IMR-90 (cell line): Measurements from ENCODE around the gene AMELX. TPM values are rescaled to one million over a fixed set of nuclear protein-coding genes. Genes with fewer than 3 reads are reported as not detected.

Source experiments
- ATAC-seq: fragments of 200-7000 bp; cut with Tn5 transposase; 2 replicates; pipeline ENCODE4 v1.9.1; 2020; ENCODE audit warnings: low read depth, mild to moderate bottlenecking, moderate library complexity
- BruUV-seq: library from RNA; stranded (reverse); fragments of 400-500 nt; replicated peaks from 2 replicates; lab custom pipeline; 2021; lab: Mats Ljungman, UMichigan
- CTCF ChIA-PET: fragments of 300-600 bp; formaldehyde crosslinking; extraction: SDS; loops from one replicate; lab custom pipeline; 2021; ENCODE audit warnings: antibody characterized with exemption; lab: Yijun Ruan, JAX
- POLR2A ChIA-PET: fragments of 300-600 bp; sonication (Branson Sonifier 250); formaldehyde crosslinking; loops from one replicate; lab custom pipeline; 2022; ENCODE audit warnings: antibody characterized with exemption; ENCODE audit not compliant: unreplicated experiment; lab: Charles Lee
- DNase-seq: peaks from one replicate; pipeline ENCODE4 v3.0.0; 2013
- H2AFZ ChIP-seq: replicated peaks from 2 replicates; pipeline ENCODE3; 2013; ENCODE audit warnings: low read length, mild to moderate bottlenecking; ENCODE audit not compliant: poor library complexity
- H2AK5ac ChIP-seq: 2 replicates; pipeline ENCODE4 v1.6.1; 2013; ENCODE audit warnings: low read depth, low read length, inconsistent platforms
- H2AK9ac ChIP-seq: replicated peaks from 2 replicates; pipeline ENCODE3; 2013; ENCODE audit warnings: mild to moderate bottlenecking, low read depth, low read length, moderate library complexity; ENCODE audit not compliant: poor library complexity
- H2BK120ac ChIP-seq: 2 replicates; pipeline ENCODE4 v1.6.1; 2013; ENCODE audit warnings: low read depth, low read length, inconsistent platforms
- H2BK15ac ChIP-seq: 3 replicates; pipeline ENCODE4 v1.6.1; 2013; ENCODE audit warnings: low read depth, low read length, inconsistent platforms
- H2BK20ac ChIP-seq: 2 replicates; pipeline ENCODE4 v1.6.1; 2013; ENCODE audit warnings: low read depth, mild to moderate bottlenecking, inconsistent platforms, low read length, moderate library complexity
- H2BK5ac ChIP-seq: 2 replicates; pipeline ENCODE4 v1.6.1; 2013; ENCODE audit warnings: mild to moderate bottlenecking, low read depth, low read length, inconsistent platforms; ENCODE audit not compliant: poor library complexity, severe bottlenecking
- H3K14ac ChIP-seq: replicated peaks from 2 replicates; pipeline ENCODE4 v1.6.1; 2013; ENCODE audit warnings: low read depth, low read length, inconsistent platforms
- H3K18ac ChIP-seq: 2 replicates; pipeline ENCODE4 v1.6.1; 2013; ENCODE audit warnings: low read depth, low read length, control low read depth
- H3K23ac ChIP-seq: 2 replicates; pipeline ENCODE4 v1.6.1; 2013; ENCODE audit warnings: low read depth, low read length, inconsistent platforms
- H3K27ac ChIP-seq: 2 replicates; pipeline ENCODE4 v1.5.1; 2013; ENCODE audit warnings: mild to moderate bottlenecking, control low read depth, low read length; ENCODE audit not compliant: insufficient read depth
- H3K27me3 ChIP-seq: 2 replicates; pipeline ENCODE4 v1.6.1; 2013; ENCODE audit warnings: low read length; ENCODE audit not compliant: control insufficient read depth, insufficient read depth
- H3K36me3 ChIP-seq: 2 replicates; pipeline ENCODE4 v1.6.1; 2013; ENCODE audit warnings: low read length, mixed read lengths; ENCODE audit not compliant: control insufficient read depth, insufficient read depth
- H3K4ac ChIP-seq: 2 replicates; pipeline ENCODE4 v1.6.1; 2013; ENCODE audit warnings: low read depth, low read length, inconsistent platforms
- H3K4me1 ChIP-seq: 2 replicates; pipeline ENCODE4 v1.6.1; 2013; ENCODE audit warnings: low read length, mixed read lengths; ENCODE audit not compliant: control insufficient read depth, insufficient read depth
- H3K4me2 ChIP-seq: 2 replicates; pipeline ENCODE4 v1.6.1; 2013; ENCODE audit warnings: low read depth, mild to moderate bottlenecking, control low read depth, low read length, moderate library complexity
- H3K4me3 ChIP-seq: 2 replicates; pipeline ENCODE4 v1.5.1; 2013; ENCODE audit warnings: low read depth, mild to moderate bottlenecking, control low read depth, low read length, moderate library complexity; ENCODE audit not compliant: insufficient read depth
- H3K56ac ChIP-seq: 2 replicates; pipeline ENCODE4 v1.6.1; 2013; ENCODE audit warnings: low read length, inconsistent platforms; ENCODE audit not compliant: insufficient read depth; ENCODE audit errors: extremely low read depth
- H3K79me1 ChIP-seq, 2 experiments: 2 replicates each; pipeline ENCODE4 v1.6.1; 2013; ENCODE audit warnings: low read length in 2 of 2, inconsistent platforms in 1 of 2, low read depth in 1 of 2
- H3K9ac ChIP-seq: 2 replicates; pipeline ENCODE4 v1.6.1; 2013; ENCODE audit warnings: low read depth, low read length, control low read depth
- H3K9me1 ChIP-seq: 2 replicates; pipeline ENCODE4 v1.6.1; 2013; ENCODE audit warnings: low read length, inconsistent platforms; ENCODE audit not compliant: insufficient read depth
- H3K9me3 ChIP-seq: 2 replicates; pipeline ENCODE4 v1.6.1; 2013; ENCODE audit warnings: low read length; ENCODE audit not compliant: control insufficient read depth, insufficient read depth
- H4K20me1 ChIP-seq: 2 replicates; pipeline ENCODE4 v1.6.1; 2013; ENCODE audit warnings: low read length, inconsistent platforms; ENCODE audit not compliant: insufficient read depth
- H4K5ac ChIP-seq: 2 replicates; pipeline ENCODE4 v1.6.1; 2013; ENCODE audit warnings: mild to moderate bottlenecking, low read depth, low read length, control low read depth
- H4K8ac ChIP-seq, 2 experiments: 2 replicates each; pipeline ENCODE4 v1.6.1; 2013; ENCODE audit warnings: low read depth in 2 of 2, low read length in 2 of 2, control low read depth in 1 of 2, inconsistent platforms in 1 of 2
- H4K91ac ChIP-seq: 2 replicates; pipeline ENCODE4 v1.6.1; 2013; ENCODE audit warnings: low read depth, low read length, inconsistent platforms; ENCODE audit not compliant: insufficient read depth
- BHLHE40 ChIP-seq: fragments of 150-350 bp; IDR thresholded peaks from 2 replicates; pipeline ENCODE4 v1.6.1; 2016; ENCODE audit warnings: mild to moderate bottlenecking, low read depth, low read length
- CHD1 ChIP-seq: IDR thresholded peaks from 2 replicates; pipeline ENCODE4 v1.6.1; 2012; ENCODE audit warnings: low read depth, low read length, improper control_type of control experiment
- CTCF ChIP-seq: conservative IDR thresholded peaks from 2 replicates; pipeline ENCODE4 v1.5.1; 2012; ENCODE audit warnings: mild to moderate bottlenecking, low read depth, low read length, improper control_type of control experiment
- ELK1 ChIP-seq: fragments of 150-350 bp; IDR thresholded peaks from 2 replicates; pipeline ENCODE4 v1.6.1; 2016; ENCODE audit warnings: low read depth, mild to moderate bottlenecking, low read length, moderate library complexity, borderline replicate concordance
- MAZ ChIP-seq: IDR thresholded peaks from 2 replicates; pipeline ENCODE4 v1.6.1; 2012; ENCODE audit warnings: low read depth, mild to moderate bottlenecking, low read length, improper control_type of control experiment, moderate library complexity, borderline replicate concordance
- POLR2A ChIP-seq: IDR thresholded peaks from 2 replicates; pipeline ENCODE4 v1.6.1; 2012; ENCODE audit warnings: mild to moderate bottlenecking, low read depth, low read length
- RAD21 ChIP-seq: IDR thresholded peaks from 2 replicates; pipeline ENCODE4 v1.6.1; 2012; ENCODE audit warnings: low read length, improper control_type of control experiment
- SMC3 ChIP-seq: fragments of 150-350 bp; IDR thresholded peaks from 2 replicates; pipeline ENCODE4 v1.6.1; 2016; ENCODE audit warnings: low read depth, mild to moderate bottlenecking, antibody characterized with exemption, low read length, moderate library complexity
- WGBS, 2 experiments: methylation state at CpG; one replicate each; pipeline versions ENCODE4 v1.1.5 to v1.1.7; 2013; ENCODE audit warnings: missing lambda C conversion rate in 2 of 2; ENCODE audit not compliant: insufficient read length in 1 of 2; ENCODE audit errors: extremely low coverage in 2 of 2; 5-methylcytosine and 5-hydroxymethylcytosine counted together
- dilution Hi-C: fragments of 300-500 bp; cut with HindIII; formaldehyde crosslinking; loops from one replicate; pipeline ENCODE4 v1.14.3; 2018; ENCODE audit warnings: low sequenced_read_pairs; ENCODE audit not compliant: unreplicated experiment
- in situ Hi-C: fragments of 300-500 bp; cut with MboI; formaldehyde crosslinking; loops from 3 replicates; pipeline ENCODE4 v1.14.3; 2019; ENCODE audit warnings: low sequenced_read_pairs, inconsistent platforms, mixed read lengths
- intact Hi-C: fragments of 100-400 bp; cut with micrococcal nuclease; formaldehyde crosslinking; loops from 2 replicates; pipeline ENCODE4 v1.10.0; 2022
- polyA plus RNA-seq, 3 experiments: library from polyadenylated mRNA; depleted of rRNA; stranded (reverse); fragments of >200 nt; gene quantifications; 2 replicates each; pipeline ENCODE4 v1.2.3, GENCODE V29; 2012; ENCODE audit warnings: low replicate concordance in 1 of 3
- total RNA-seq: library from RNA; depleted of rRNA; stranded (reverse); fragments of >200 nt; gene quantifications from 2 replicates; pipeline ENCODE4 v1.2.3, GENCODE V29; 2012

The AMELX gene
- total and polyA plus RNA-seq, 2 of the 4 experiments (the other 2 are of a cell fraction), result not detected

DNA sequence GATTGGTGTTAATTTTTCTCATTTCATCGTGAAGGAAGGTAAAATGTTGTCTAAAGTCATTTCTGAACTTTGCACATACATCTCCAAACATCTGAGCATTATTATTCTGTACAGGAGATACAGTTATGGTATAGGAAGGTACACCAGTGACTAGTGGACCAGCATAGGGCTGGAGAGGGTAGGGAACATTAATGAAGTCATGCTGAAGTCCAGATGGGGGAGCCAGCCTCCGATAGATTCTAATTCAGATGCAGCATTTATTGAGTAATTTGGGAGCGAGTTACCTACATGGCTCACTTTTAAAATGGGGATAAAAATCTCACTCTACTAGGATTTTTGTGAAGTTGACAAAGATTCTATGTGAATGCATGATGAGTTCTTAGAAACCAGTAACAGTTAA, 34.9 kb downstream of the AMELX start:
- Histone ChIP-seq H3K4me1 (no peaks in the 10 kb centered on the region), H4K5ac (no peak overlapping the region), H2AK9ac (no peak overlapping the region), H3K14ac (no peak overlapping the region), H3K79me1 (no peaks in the 10 kb centered on the region), H3K36me3 (no peaks in the 10 kb centered on the region), H2BK120ac (no peak overlapping the region), H4K8ac (no peak overlapping the region), H3K4me2 (no peak overlapping the region), H3K23ac (no peak overlapping the region), H2BK15ac (no peak overlapping the region), H2BK5ac (no peak overlapping the region), H3K18ac (no peak overlapping the region), H3K4me3 (no peak overlapping the region), H3K9ac (no peak overlapping the region), H3K27ac (no peak overlapping the region), H3K56ac (no peak overlapping the region), H4K91ac (no peak overlapping the region), H2BK20ac (no peak overlapping the region), H3K9me3 (peaks cover 3% of the 10 kb centered on the region; the same call in 1 of the 2 replicates), H2AK5ac (no peak overlapping the region), H3K9me1 (no peaks in the 10 kb centered on the region), H3K4ac (no peak overlapping the region), H3K27me3 (no peaks in the 10 kb centered on the region), H4K20me1 (no peaks in the 10 kb centered on the region), H2AFZ (no peak overlapping the region)
- dilution Hi-C loops, result no loop called here
- ATAC-seq, result no peak
- DNase-seq, result no peak
- TF ChIP-seq ELK1 (no peak), MAZ (no peak), BHLHE40 (no peak), RAD21 (no peak), CTCF (no peak), CHD1 (no peak), SMC3 (no peak), POLR2A (no peak)
- POLR2A ChIA-PET, result no interaction called here
- intact Hi-C loops, result no loop called here
- CTCF ChIA-PET, result no interaction called here
- no TSS peak for BruUV-seq
- in situ Hi-C loops, result no loop called here
- WGBS, 2 experiments, result no CpG with 5 or more reads among the region's 3 CpGs
